SK-N-SH (cell line): Measurements from ENCODE around the gene MADCAM1. TPM values are rescaled to one million over a fixed set of nuclear protein-coding genes. Genes with fewer than 3 reads are reported as not detected.

Experiments
- CTCF ChIA-PET: fragments of 300-600, 350-600 bp; formaldehyde crosslinking; extraction: SDS; loops from one replicate; lab custom pipeline; 2021; lab: Yijun Ruan, JAX
- POLR2A ChIA-PET: fragments of 350-600 bp; sonication (Branson Sonifier 250); formaldehyde crosslinking; extraction: SDS; loops from one replicate; lab custom pipeline; 2020; ENCODE audit warnings: antibody characterized with exemption, inconsistent platforms; lab: Yijun Ruan, JAX
- DNase-seq: peaks from one replicate; pipeline ENCODE4 v3.0.0; 2012
- H2AFZ ChIP-seq: fragments of 200-600 bp; sonication (generic); 2 replicates; pipeline ENCODE4 v1.8.1; 2016; ENCODE audit warnings: antibody characterized with exemption, mild to moderate bottlenecking, low read depth
- H3F3A ChIP-seq: fragments of 200-600 bp; sonication (generic); replicated peaks from 2 replicates; pipeline ENCODE3; 2016; ENCODE audit warnings: antibody characterized with exemption, mild to moderate bottlenecking; ENCODE audit not compliant: insufficient read depth
- H3K27ac ChIP-seq, 2 experiments: fragments of 200-500 bp in 1 of 2; fragments of 200-600 bp in 1 of 2; sonication (Bioruptor generic) in 1 of 2; sonication (generic), shearing (Covaris generic) in 1 of 2; 2 replicates each; pipeline versions ENCODE4 v1.5.1 to v1.6.1; 2014 to 2016; ENCODE audit warnings: low read depth in 2 of 2, inconsistent platforms in 1 of 2, low read length in 1 of 2, mild to moderate bottlenecking in 1 of 2, mixed read lengths in 1 of 2
- H3K27me3 ChIP-seq: fragments of 200-600 bp; sonication (generic), shearing (Covaris generic); 2 replicates; pipeline ENCODE4 v1.6.1; 2016; ENCODE audit warnings: mixed run types; ENCODE audit not compliant: insufficient read depth
- H3K36me3 ChIP-seq, 2 experiments: fragments of 200-500 bp in 1 of 2; fragments of 200-600 bp in 1 of 2; sonication (Bioruptor generic) in 1 of 2; sonication (generic) in 1 of 2; replicated peaks in 1 of 2; 2 replicates each; pipeline versions ENCODE3 to v1.5.1; 2014 to 2016; ENCODE audit warnings: low read length in 1 of 2, mild to moderate bottlenecking in 1 of 2; ENCODE audit not compliant: insufficient read depth in 2 of 2, control insufficient read depth in 1 of 2
- H3K4me1 ChIP-seq, 2 experiments: fragments of 200-500 bp in 1 of 2; fragments of 200-600 bp in 1 of 2; sonication (Bioruptor generic) in 1 of 2; sonication (generic), shearing (Covaris generic) in 1 of 2; 2 replicates each; pipeline versions ENCODE4 v1.5.1 to v1.6.1; 2014 to 2016; ENCODE audit warnings: low read depth in 1 of 2, low read length in 1 of 2, mixed run types in 1 of 2; ENCODE audit not compliant: insufficient read depth in 2 of 2, control insufficient read depth in 1 of 2
- H3K4me2 ChIP-seq: fragments of 200-600 bp; sonication (generic), shearing (Covaris generic); 2 replicates; pipeline ENCODE4 v1.6.1; 2017; ENCODE audit warnings: mixed run types
- H3K4me3 ChIP-seq, 2 experiments: fragments of 200-500 bp in 1 of 2; fragments of 200-600 bp in 1 of 2; sonication (Bioruptor generic) in 1 of 2; sonication (generic), shearing (Covaris generic) in 1 of 2; 2 replicates each; pipeline versions ENCODE4 v1.5.1 to v1.8.1; 2014 to 2016; ENCODE audit warnings: low read depth in 2 of 2, inconsistent platforms in 1 of 2, low read length in 1 of 2, mild to moderate bottlenecking in 1 of 2, mixed read lengths in 1 of 2, moderate library complexity in 1 of 2
- H3K79me2 ChIP-seq: fragments of 200-600 bp; sonication (generic); 2 replicates; pipeline ENCODE4 v1.8.1; 2017; ENCODE audit warnings: mild to moderate bottlenecking; ENCODE audit not compliant: insufficient read depth
- H3K9ac ChIP-seq: fragments of 200-600 bp; sonication (generic); 2 replicates; pipeline ENCODE4 v1.6.1; 2017; ENCODE audit warnings: mixed run types
- H3K9me2 ChIP-seq: fragments of 200-600 bp; sonication (generic); 2 replicates; pipeline ENCODE4 v1.6.1; 2017; ENCODE audit warnings: mixed run types
- H3K9me3 ChIP-seq: fragments of 200-600 bp; sonication (generic); 2 replicates; pipeline ENCODE4 v1.6.1; 2017; ENCODE audit warnings: mixed run types, mild to moderate bottlenecking, moderate library complexity
- H4K20me1 ChIP-seq: fragments of 200-600 bp; sonication (generic); 2 replicates; pipeline ENCODE4 v1.6.1; 2017; ENCODE audit warnings: mild to moderate bottlenecking, mixed run types; ENCODE audit not compliant: insufficient read depth
- CHD2 ChIP-seq: fragments of 150-350 bp; IDR thresholded peaks from 2 replicates; pipeline ENCODE4 v1.6.1; 2018; ENCODE audit warnings: low read length; ENCODE audit not compliant: partially characterized antibody
- ELF1 ChIP-seq: IDR thresholded peaks from 2 replicates; pipeline ENCODE4 v1.4.0; 2012
- EP300 ChIP-seq, 2 experiments: IDR thresholded peaks; 2 replicates each; pipeline versions ENCODE4 v1.4.0 to v1.6.1; 2012; ENCODE audit warnings: borderline replicate concordance in 1 of 2, low read depth in 1 of 2, low read length in 1 of 2
- FOXJ3 ChIP-seq: sonication (generic); formaldehyde crosslinking; IDR thresholded peaks from 2 replicates; pipeline ENCODE4 v1.5.1; 2020; ENCODE audit warnings: mild to moderate bottlenecking, missing genetic modification reagents
- FOXM1 ChIP-seq: IDR thresholded peaks from 2 replicates; pipeline ENCODE4 v1.4.0; 2012; ENCODE audit warnings: low read depth, mild to moderate bottlenecking
- IRF3 ChIP-seq: fragments of 150-350 bp; IDR thresholded peaks from 2 replicates; pipeline ENCODE4 v1.6.1; 2016; ENCODE audit warnings: mild to moderate bottlenecking, low read depth, low read length
- MXI1 ChIP-seq: IDR thresholded peaks from 2 replicates; pipeline ENCODE4 v1.6.1; 2012; ENCODE audit warnings: mild to moderate bottlenecking, low read depth, low read length, improper control_type of control experiment
- NRF1 ChIP-seq: IDR thresholded peaks from 2 replicates; pipeline ENCODE4 v1.6.1; 2012; ENCODE audit warnings: low read depth, mild to moderate bottlenecking, low read length
- PBX3 ChIP-seq: IDR thresholded peaks from 2 replicates; pipeline ENCODE4; 2012
- RCOR1 ChIP-seq: fragments of 150-350 bp; IDR thresholded peaks from 2 replicates; pipeline ENCODE4 v1.6.1; 2017; ENCODE audit warnings: antibody characterized with exemption, low read length
- TCF12 ChIP-seq: IDR thresholded peaks from 2 replicates; pipeline ENCODE4 v1.4.0; 2012
- TEAD4 ChIP-seq: IDR thresholded peaks from 2 replicates; pipeline ENCODE4 v1.4.0; 2012; ENCODE audit warnings: mild to moderate bottlenecking, borderline replicate concordance; ENCODE audit not compliant: insufficient read depth
- ZBTB33 ChIP-seq: IDR thresholded peaks from 2 replicates; pipeline ENCODE4 v1.4.0; 2012; ENCODE audit warnings: low read depth, borderline replicate concordance
- WGBS: methylation state at CpG from one replicate; pipeline ENCODE4 v1.1.6; 2017; ENCODE audit warnings: low lambda C conversion rate; 5-methylcytosine and 5-hydroxymethylcytosine counted together
- polyA plus RNA-seq, 3 experiments: library from polyadenylated mRNA; depleted of rRNA; stranded (reverse); fragments of >200 nt; gene quantifications; 2 replicates each; pipeline ENCODE4 v1.2.3, GENCODE V29; 2012

Gene MADCAM1
- polyA plus RNA-seq, 1 of the 3 experiments (the other 2 are of a cell fraction): 0.81 TPM

- no peak overlapping the region for H3K4me3 ChIP-seq
- POLR2A ChIA-PET: no interaction called here
- H3F3A ChIP-seq: no peaks in the 10 kb centered on the region
- no peaks in the 10 kb centered on the region for H3K36me3 ChIP-seq
- WGBS: 88% methylated on average over 12 of the region's 35 CpGs
- H3K79me2 ChIP-seq: no peaks in the 10 kb centered on the region
- H3K4me1 ChIP-seq: peaks cover 0 to 9% of the 10 kb centered on the region in 2 experiments; a peak in 1 of 4 replicates
- H2AFZ ChIP-seq: no peak overlapping the region
- H3K27ac ChIP-seq: no peak overlapping the region
- CTCF ChIA-PET: interaction anchor here (0.8 to 1.7 kb wide), 4 partner anchors 16 to 79 kb away, joined by 3 to 5 read pairs (median 4); no protein-coding TSS in a partner anchor
- no peak overlapping the region for H3K4me2 ChIP-seq
- no peak for DNase-seq
- no peak overlapping the region for H3K9ac ChIP-seq
- H3K9me3 ChIP-seq: no peaks in the 10 kb centered on the region
- no peaks in the 10 kb centered on the region for H3K9me2 ChIP-seq
- H4K20me1 ChIP-seq: no peaks in the 10 kb centered on the region
- TF ChIP-seq FOXM1 (no peak), TEAD4 (no peak), CHD2 (no peak), FOXJ3 (CRISPR knock-in tag) (no peak), PBX3 (no peak), NRF1 (no peak), TCF12 (no peak)
- H3K27me3 ChIP-seq: peaks cover 12% of the 10 kb centered on the region; the same call in 1 of the 2 replicates
Observed at GRCh38 chr19:463483-464207, 32.6 kb upstream of the MADCAM1 start.

- no peaks in the 10 kb centered on the region for H3F3A ChIP-seq
- H3K9me3 ChIP-seq: no peaks in the 10 kb centered on the region
- ChIA-PET POLR2A (no interaction called here), CTCF (no interaction called here)
- no peaks in the 10 kb centered on the region for H4K20me1 ChIP-seq
- WGBS: 95% methylated on average over 9 of the region's 9 CpGs
- H3K4me2 ChIP-seq: no peak overlapping the region
- no peak overlapping the region for H2AFZ ChIP-seq
- no peak for DNase-seq
- no peak overlapping the region for H3K27ac ChIP-seq
- no peaks in the 10 kb centered on the region for H3K9me2 ChIP-seq
- no peak for TF ChIP-seq EP300 (IDR thresholded peaks at IDR 0.05; ENCODE audit: borderline replicate concordance in 1 of 2, low read depth in 1 of 2, low read length in 1 of 2)
- no peak for TF ChIP-seq NRF1
- TF ChIP-seq, all 33 proteins: peak for 0
- peaks cover 0 to 9% of the 10 kb centered on the region in 2 experiments; a peak in 1 of 4 replicates for H3K4me1 ChIP-seq
- no peaks in the 10 kb centered on the region for H3K36me3 ChIP-seq
- no peaks in the 10 kb centered on the region for H3K79me2 ChIP-seq
- peaks cover 12% of the 10 kb centered on the region; the same call in 1 of the 2 replicates for H3K27me3 ChIP-seq
- H3K9ac ChIP-seq: no peak overlapping the region
- H3K4me3 ChIP-seq: no peak overlapping the region
Observed at GRCh38 chr19:464208-464545, 32.1 kb upstream of the MADCAM1 start.

- H4K20me1 ChIP-seq: no peaks in the 10 kb centered on the region
- POLR2A ChIA-PET: no interaction called here
- H3K4me3 ChIP-seq: no peak overlapping the region
- no peaks in the 10 kb centered on the region for H3K79me2 ChIP-seq
- no peaks in the 10 kb centered on the region for H3K36me3 ChIP-seq
- DNase-seq: no peak
- no peak overlapping the region for H2AFZ ChIP-seq
- H3K9me2 ChIP-seq: no peaks in the 10 kb centered on the region
- H3K9ac ChIP-seq: no peak overlapping the region
- no peak overlapping the region for H3K27ac ChIP-seq
- WGBS: 58% methylated on average over 3 of the region's 3 CpGs
- no peaks in the 10 kb centered on the region for H3K9me3 ChIP-seq
- CTCF ChIA-PET: no interaction called here
- H3K4me1 ChIP-seq: peaks cover 0 to 5% of the 10 kb centered on the region in 2 experiments; a peak in 1 of 4 replicates
- no peak overlapping the region for H3K4me2 ChIP-seq
- H3F3A ChIP-seq: no peaks in the 10 kb centered on the region
- H3K27me3 ChIP-seq: peaks cover 12% of the 10 kb centered on the region; the same call in 1 of the 2 replicates
- no peak for TF ChIP-seq PBX3
- no peak for TF ChIP-seq IRF3
- no peak for TF ChIP-seq FOXJ3 (CRISPR knock-in tag)
- no peak for TF ChIP-seq MXI1
- TF ChIP-seq EP300 (IDR thresholded peaks at IDR 0.05; ENCODE audit: borderline replicate concordance in 1 of 2, low read depth in 1 of 2, low read length in 1 of 2): no peak
- TF ChIP-seq ELF1: no peak
- TF ChIP-seq TEAD4: no peak
- no peak for TF ChIP-seq RCOR1
- no peak for TF ChIP-seq CHD2
- TF ChIP-seq ZBTB33: no peak
Observed at GRCh38 chr19:465056-465816, 31.1 kb upstream of the MADCAM1 start.
